IPS DF 6.9 (cell line): ENCODE data around the gene RABGAP1.
"Not testable (repeated sequence)": the region's sequence is repeated elsewhere in the genome, so short reads cannot be mapped to it uniquely, and the experiment has no call there.

Experiments
- DNase-seq: peaks from one replicate; pipeline ENCODE4 v3.0.0-alpha.2; 2013; ENCODE audit warnings: low read depth, low spot score
- H3K27ac ChIP-seq: one replicate; pipeline ENCODE4 v1.5.1; 2013; ENCODE audit warnings: low read length, control low read depth
- H3K27me3 ChIP-seq: 2 replicates; pipeline ENCODE4 v1.6.1; 2013; ENCODE audit warnings: mild to moderate bottlenecking, low read length; ENCODE audit not compliant: control insufficient read depth, insufficient read depth
- H3K36me3 ChIP-seq: 2 replicates; pipeline ENCODE4 v1.6.1; 2013; ENCODE audit warnings: low read length; ENCODE audit not compliant: control insufficient read depth, insufficient read depth
- H3K4me1 ChIP-seq: 2 replicates; pipeline ENCODE4 v1.6.1; 2013; ENCODE audit warnings: low read length; ENCODE audit not compliant: control insufficient read depth, insufficient read depth
- H3K4me3 ChIP-seq: 2 replicates; pipeline ENCODE4 v1.5.1; 2013; ENCODE audit warnings: mild to moderate bottlenecking, low read length
- H3K9me3 ChIP-seq: 2 replicates; pipeline ENCODE4 v1.6.1; 2013; ENCODE audit warnings: low read length, inconsistent platforms; ENCODE audit not compliant: control insufficient read depth, insufficient read depth
- WGBS: extraction: QIAGEN DNeasy Blood & Tissue Kit; methylation state at CpG from one replicate; pipeline ENCODE4 v1.1.7; 2013; ENCODE audit warnings: mixed read lengths, missing lambda C conversion rate; ENCODE audit not compliant: insufficient read length, insufficient coverage; 5-methylcytosine and 5-hydroxymethylcytosine counted together

Gene RABGAP1

DNA sequence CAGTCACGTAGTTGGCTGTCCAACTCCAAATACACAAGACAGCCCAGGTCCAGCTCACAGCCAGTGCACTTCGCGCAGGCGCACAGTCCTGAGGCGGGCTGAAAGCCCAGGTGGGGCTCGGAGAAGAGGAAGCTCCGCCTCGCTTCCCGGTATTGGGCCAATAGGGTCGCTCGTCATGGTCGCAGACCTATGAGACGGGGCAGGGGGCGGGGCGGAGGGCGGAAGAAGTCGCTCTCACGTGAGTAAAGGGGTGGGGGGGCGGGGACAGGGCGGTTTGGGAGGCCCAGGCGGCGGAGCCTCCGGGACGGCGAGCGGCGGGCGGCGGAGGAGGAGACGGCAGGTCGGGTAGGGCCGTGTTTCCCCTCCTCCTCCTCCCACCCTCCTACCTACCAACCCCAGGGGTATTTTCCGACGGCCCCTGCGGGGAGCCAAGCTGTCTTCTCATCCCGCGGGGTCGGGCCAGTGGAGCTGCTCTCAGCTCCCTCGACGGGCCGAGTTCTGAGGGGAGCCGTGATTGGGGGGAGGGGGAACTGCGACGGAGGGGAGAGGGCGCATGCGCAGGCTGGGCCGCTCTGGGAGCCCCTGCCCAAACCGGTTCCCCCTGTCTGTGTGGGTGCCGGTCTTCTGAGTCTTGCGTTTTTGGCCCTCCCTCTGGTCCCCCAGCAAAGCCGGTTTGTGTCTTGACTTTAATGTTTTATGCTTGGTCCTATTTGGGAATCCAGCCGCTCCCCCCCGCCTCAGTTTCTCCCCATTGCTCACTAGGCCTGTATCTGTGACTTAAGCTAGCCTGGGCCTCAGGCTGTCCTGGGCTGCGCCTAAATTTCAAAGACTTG, at the start of gene RABGAP1:
Gene RABGAP1 (plus strand): TSS at position 272 of the 833 bp plus-strand sequence. CDS start 16,040 bp downstream, outside the sequence.
- peak within 1 kb of the TSS; percentile 78; the same call in 1 of the 2 replicates for H3K4me3 ChIP-seq
- no CpG with 5 or more reads among the region's 54 CpGs for WGBS
- no peaks in the 10 kb centered on the region for H3K27me3 ChIP-seq
- no peaks in the 10 kb centered on the region for H3K9me3 ChIP-seq
- peak; percentile 96 for DNase-seq
- no peak within 1 kb of the TSS for H3K27ac ChIP-seq
- H3K36me3 ChIP-seq = no peaks in the 10 kb centered on the region; the same call in 1 of the 2 replicates
- H3K4me1 ChIP-seq = no peaks in the 10 kb centered on the region

DNA sequence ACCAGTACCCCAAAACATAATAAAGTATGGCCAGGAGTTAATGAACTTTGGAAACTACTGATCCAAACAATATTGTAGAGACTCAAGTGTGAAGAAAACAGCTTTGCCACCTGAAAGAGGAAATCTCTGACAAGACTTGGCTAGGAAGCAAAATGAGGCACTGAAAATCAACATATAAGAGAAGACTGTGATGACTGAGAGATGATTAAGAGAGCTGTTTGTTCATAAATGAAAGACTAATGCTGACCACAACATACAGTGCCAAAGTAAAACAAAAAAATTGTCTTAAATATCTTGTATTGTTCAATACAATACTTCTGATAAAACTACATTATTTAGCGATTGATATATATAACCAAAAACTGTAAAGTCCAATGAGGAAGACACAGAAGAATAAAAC, 42.9 kb upstream of the RABGAP1 start:
- Histone ChIP-seq H3K4me3 (no peak overlapping the region), H3K27me3 (no peaks in the 10 kb centered on the region), H3K27ac (no peak overlapping the region), H3K4me1 (no peaks in the 10 kb centered on the region), H3K36me3 (no peaks in the 10 kb centered on the region), H3K9me3 (no peaks in the 10 kb centered on the region)
- no peak for DNase-seq
- no CpG with 5 or more reads among the region's 1 CpG for WGBS

DNA sequence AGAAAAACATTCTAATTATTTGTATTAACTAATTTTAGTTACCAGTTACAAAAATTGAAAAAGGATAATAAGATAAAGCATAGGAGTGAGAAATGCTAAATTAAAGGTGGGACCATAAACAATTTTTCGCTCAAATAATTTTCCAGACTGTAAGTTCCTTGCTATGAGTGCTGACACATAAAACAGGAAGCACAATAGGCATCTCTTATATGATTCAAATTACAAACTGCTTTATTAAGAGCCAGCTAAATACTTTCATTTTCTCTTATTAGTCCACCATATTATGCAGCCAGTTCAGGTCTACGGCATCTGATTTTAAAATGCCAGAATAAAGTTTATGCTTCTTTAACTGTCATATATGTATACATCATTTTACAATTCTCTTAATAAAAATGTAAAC, 40.0 kb upstream of the RABGAP1 start:
- Histone ChIP-seq H3K27ac (no peak overlapping the region), H3K4me1 (no peaks in the 10 kb centered on the region), H3K36me3 (no peaks in the 10 kb centered on the region), H3K27me3 (no peaks in the 10 kb centered on the region), H3K4me3 (no peak overlapping the region), H3K9me3 (no peaks in the 10 kb centered on the region)
- no CpG with 5 or more reads among the region's 2 CpGs for WGBS
- DNase-seq = no peak

GRCh38 chr9:122904466-122904822, 36.4 kb upstream of the RABGAP1 start:
- Histone ChIP-seq H3K9me3 (no peaks in the 10 kb centered on the region), H3K36me3 (no peaks in the 10 kb centered on the region)

DNA sequence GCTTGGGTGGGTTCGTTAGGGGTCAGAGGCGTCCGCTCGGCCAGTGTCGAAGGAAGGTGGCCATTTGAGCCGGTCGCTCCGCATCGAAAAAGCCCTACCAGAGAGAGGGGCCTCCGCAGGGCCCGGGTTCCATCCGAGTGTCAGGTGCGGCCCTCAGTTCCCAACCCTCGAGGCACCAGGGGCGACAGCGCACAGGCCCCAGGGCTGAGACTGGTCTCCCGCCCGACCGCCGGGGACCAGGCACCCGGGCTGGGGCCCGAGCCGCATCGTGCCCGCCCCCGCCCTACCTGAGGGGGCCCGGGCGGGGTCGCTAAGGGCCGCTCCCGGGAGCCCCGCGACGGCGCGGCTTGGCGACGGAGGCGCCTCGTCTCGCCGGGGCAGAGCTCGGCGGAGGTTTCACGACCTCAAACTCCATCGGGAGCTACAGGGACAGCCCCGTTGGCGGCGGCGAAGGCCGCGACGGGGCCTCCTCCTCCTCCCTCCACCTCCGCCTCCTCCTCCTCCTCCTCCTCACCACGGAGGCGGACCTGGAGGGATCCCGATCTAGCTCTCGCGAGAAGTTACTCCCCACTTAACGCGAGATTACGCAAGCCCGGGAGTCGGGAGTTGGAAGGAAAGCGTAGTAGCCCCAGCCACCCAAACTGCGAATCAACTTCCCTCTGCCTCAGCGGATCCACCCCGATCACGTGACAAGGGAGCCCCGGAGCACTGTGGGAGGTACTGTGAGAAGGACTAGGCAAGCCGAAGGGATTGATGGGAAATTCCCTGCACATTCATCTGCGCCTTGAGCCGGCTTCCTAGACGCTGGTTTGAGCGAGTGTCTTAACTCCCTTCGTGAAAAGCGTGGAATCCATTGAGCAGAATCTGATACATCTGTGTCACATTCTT, 35.8 kb upstream of the RABGAP1 start, which contains the start of gene RC3H2:
Gene RC3H2 (minus strand): TSS at position 537 of the 888 bp plus-strand sequence. CDS start 7,850 bp downstream, outside the sequence.
- DNase-seq = peak; percentile 100
- Histone ChIP-seq H3K36me3 (no peaks in the 10 kb centered on the region; the same call in 1 of the 2 replicates), H3K4me1 (no peaks in the 10 kb centered on the region), H3K4me3 (peak within 1 kb of the TSS; percentile 73), H3K27ac (no peak within 1 kb of the TSS), H3K9me3 (no peaks in the 10 kb centered on the region), H3K27me3 (no peaks in the 10 kb centered on the region)
- WGBS = no CpG with 5 or more reads among the region's 77 CpGs

More at GRCh38 chr9:122904466-122904822, 36.4 kb upstream of the RABGAP1 start:
- Histone ChIP-seq H3K27me3 (no peaks in the 10 kb centered on the region), H3K4me3 (peak overlapping the region; percentile 73), H3K27ac (no peak overlapping the region), H3K4me1 (no peaks in the 10 kb centered on the region)
- WGBS = no CpG with 5 or more reads among the region's 8 CpGs
- no peak for DNase-seq

DNA sequence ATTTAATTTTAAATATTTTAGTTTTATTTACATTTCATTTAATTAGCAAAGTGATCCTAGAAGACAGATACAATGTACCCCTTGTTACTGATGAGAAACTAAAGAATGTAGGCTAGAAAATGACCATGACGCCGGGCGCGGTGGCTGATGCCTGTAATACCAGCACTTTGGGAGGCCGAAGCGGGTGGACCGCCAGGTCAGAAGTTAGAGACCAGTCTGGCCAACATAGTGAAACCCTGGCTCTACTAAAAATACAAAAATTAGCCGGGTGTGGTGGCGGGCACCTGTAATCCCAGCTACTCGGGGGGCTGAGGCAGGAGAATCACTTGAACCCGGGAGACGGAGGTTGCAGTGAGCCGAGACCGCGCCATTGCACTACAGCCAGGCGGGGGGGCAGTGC, 34.7 kb upstream of the RABGAP1 start:
- H3K27ac ChIP-seq, H3K4me1 ChIP-seq, H3K9me3 ChIP-seq, DNase-seq, H3K27me3 ChIP-seq, H3K36me3 ChIP-seq, H3K4me3 ChIP-seq: not testable (repeated sequence)
- no CpG with 5 or more reads among the region's 16 CpGs for WGBS

DNA sequence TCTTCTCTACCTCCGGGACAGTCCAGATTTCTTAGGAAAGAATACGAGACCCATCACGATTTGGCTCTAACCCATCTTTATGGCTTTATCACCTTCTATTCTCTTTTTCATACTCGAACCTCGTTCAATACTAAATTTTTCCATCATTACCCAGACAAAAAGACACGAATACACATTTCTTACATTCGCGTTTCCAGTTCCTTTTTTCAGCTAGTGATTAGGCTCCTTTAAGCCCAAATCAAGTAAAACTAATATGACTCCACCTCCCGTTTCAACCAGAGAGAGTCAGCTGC, 28.2 kb upstream of the RABGAP1 start:
- Histone ChIP-seq H3K27ac (no peak overlapping the region), H3K4me3 (peak overlapping the region; percentile 90), H3K27me3 (no peaks in the 10 kb centered on the region), H3K36me3 (peaks cover 3% of the 10 kb centered on the region; the same call in 1 of the 2 replicates), H3K4me1 (peaks cover 2% of the 10 kb centered on the region; the same call in 1 of the 2 replicates), H3K9me3 (no peaks in the 10 kb centered on the region)
- DNase-seq = no peak
- WGBS = 100% methylated on average over 2 of the region's 9 CpGs

- WGBS = no CpG with 5 or more reads among the region's 35 CpGs
- Histone ChIP-seq H3K4me3 (peak within 1 kb of the TSS; percentile 90), H3K36me3 (peaks cover 3% of the 10 kb centered on the region; the same call in 1 of the 2 replicates), H3K27me3 (no peaks in the 10 kb centered on the region), H3K27ac (no peak within 1 kb of the TSS), H3K9me3 (no peaks in the 10 kb centered on the region), H3K4me1 (peaks cover 2% of the 10 kb centered on the region; the same call in 1 of the 2 replicates)
- peak; percentile 60 for DNase-seq
Measured at GRCh38 chr9:122912964-122913673, 27.7 kb upstream of the RABGAP1 start, which contains the start of gene ZBTB6. Gene ZBTB6, minus strand, starts transcription at chr9:122913323. Its CDS starts 1,251 bp downstream, at chr9:122912072.

DNA sequence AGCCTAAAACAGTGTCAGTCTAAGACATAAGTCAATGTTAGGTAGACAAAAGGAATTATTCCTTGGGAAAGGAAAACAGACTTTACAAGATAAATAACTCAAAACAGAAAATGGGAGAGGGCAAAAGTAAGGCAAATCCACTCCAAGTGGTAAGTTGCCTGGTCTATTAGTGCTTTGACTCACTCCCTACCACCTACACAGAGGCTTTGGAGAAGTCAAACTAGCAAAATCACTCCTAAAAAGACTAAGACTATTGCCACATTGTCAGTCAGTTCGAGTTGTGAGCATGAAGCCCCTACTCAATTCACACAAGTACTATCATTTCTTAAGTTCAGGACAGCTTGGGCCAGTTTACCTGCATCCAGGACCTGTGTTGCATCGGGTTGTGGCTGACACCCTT, 22.5 kb upstream of the RABGAP1 start:
- no peak overlapping the region for H3K27ac ChIP-seq
- H3K36me3 ChIP-seq = no peaks in the 10 kb centered on the region; the same call in 1 of the 2 replicates
- H3K4me3 ChIP-seq = no peak overlapping the region
- no CpG with 5 or more reads among the region's 2 CpGs for WGBS
- DNase-seq = no peak
- H3K27me3 ChIP-seq = no peaks in the 10 kb centered on the region
- H3K9me3 ChIP-seq = no peaks in the 10 kb centered on the region
- H3K4me1 ChIP-seq = peaks cover 1% of the 10 kb centered on the region; the same call in 1 of the 2 replicates

DNA sequence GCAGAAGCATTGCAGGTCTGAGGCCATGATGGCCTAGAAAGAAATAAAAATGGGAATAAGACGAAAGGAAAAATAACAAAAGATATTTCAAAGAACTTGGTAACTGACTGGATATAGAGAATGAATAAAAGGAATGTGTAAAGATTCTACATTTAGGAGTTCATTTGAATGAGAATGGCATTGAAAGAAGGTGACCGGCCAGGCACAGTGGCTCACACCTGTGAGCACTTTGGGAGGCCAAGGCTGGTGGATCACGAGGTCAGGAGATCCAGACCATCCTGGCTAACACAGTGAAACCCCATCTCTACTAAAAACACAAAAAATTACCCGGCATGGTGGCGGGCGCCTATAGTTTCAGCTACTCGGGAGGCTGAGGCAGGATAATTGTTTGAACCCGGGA, 18.1 kb upstream of the RABGAP1 start:
- no peak overlapping the region for H3K4me3 ChIP-seq
- no peaks in the 10 kb centered on the region; the same call in 1 of the 2 replicates for H3K36me3 ChIP-seq
- H3K27ac ChIP-seq = no peak overlapping the region
- 100% methylated on average over 1 of the region's 8 CpGs for WGBS
- no peaks in the 10 kb centered on the region for H3K9me3 ChIP-seq
- no peak for DNase-seq
- H3K4me1 ChIP-seq = peaks cover 1% of the 10 kb centered on the region; the same call in 1 of the 2 replicates
- no peaks in the 10 kb centered on the region for H3K27me3 ChIP-seq
